Thymus (tissue), 11 donors: ENCODE data around the gene GJA3. TPM values are rescaled to one million over a fixed set of nuclear protein-coding genes. Genes with fewer than 3 reads are reported as not detected.

Experiments used
- DNase-seq, 9 donors: peaks; one replicate each; pipeline ENCODE4 v3.0.0-alpha.2; 2013; ENCODE audit warnings: low spot score in 9 of 9, low read depth in 6 of 9, missing footprints in 1 of 9
- H3K27ac ChIP-seq, 2 donors: one replicate each; pipeline ENCODE4 v1.5.1; 2013; ENCODE audit warnings: control low read depth in 1 of 2, low read depth in 1 of 2, low read length in 1 of 2, mild to moderate bottlenecking in 1 of 2, moderate library complexity in 1 of 2
- H3K27me3 ChIP-seq, 2 donors: one replicate each; pipeline ENCODE4 v1.5.1; 2013; ENCODE audit warnings: low read length in 1 of 2; ENCODE audit not compliant: control insufficient read depth in 2 of 2, insufficient read depth in 1 of 2
- H3K36me3 ChIP-seq, 2 donors: one replicate each; pipeline ENCODE4 v1.5.1; 2013; ENCODE audit warnings: low read length in 1 of 2, mild to moderate bottlenecking in 1 of 2, moderate library complexity in 1 of 2; ENCODE audit not compliant: control insufficient read depth in 2 of 2, insufficient read depth in 2 of 2
- H3K4me1 ChIP-seq, 2 donors: one replicate each; pipeline ENCODE4 v1.5.1; 2013; ENCODE audit warnings: low read length in 2 of 2; ENCODE audit not compliant: control insufficient read depth in 2 of 2, insufficient read depth in 2 of 2
- H3K4me3 ChIP-seq, 2 donors: one replicate each; pipeline ENCODE4 v1.5.1; 2013; ENCODE audit warnings: low read length in 2 of 2, control low read depth in 1 of 2, mild to moderate bottlenecking in 1 of 2
- H3K9me3 ChIP-seq, 2 donors: one replicate each; pipeline ENCODE4 v1.5.1; 2013; ENCODE audit warnings: low read length in 1 of 2, mild to moderate bottlenecking in 1 of 2; ENCODE audit not compliant: control insufficient read depth in 2 of 2, insufficient read depth in 1 of 2
- WGBS: extraction: QIAGEN DNeasy Blood & Tissue Kit; methylation state at CpG from one replicate; pipeline ENCODE4 v1.1.7; 2013; 5-methylcytosine and 5-hydroxymethylcytosine counted together
- polyA plus RNA-seq: library from polyadenylated mRNA; stranded (reverse); fragments of 200-250 nt; gene quantifications from one replicate; pipeline ENCODE4 v1.2.3, GENCODE V29; 2013
- total RNA-seq: library from RNA; stranded (reverse); fragments of 120-200 nt; gene quantifications from one replicate; pipeline ENCODE4 v1.2.4, GENCODE V29; 2013
- donor health status: healthy.

GJA3 gene
- total and polyA plus RNA-seq, 2 donors = under 0.01 to 0.14 TPM

GRCh38 chr13:20136781-20137703 lies 23.8 kb downstream of the GJA3 start:
- H3K9me3 ChIP-seq = peaks cover 0 to under 1% of the 10 kb centered on the region in 2 donors
- H3K27me3 ChIP-seq = peaks cover 28 to 59% of the 10 kb centered on the region in 2 donors
- DNase-seq = peak in 2 of 9 donors; percentile 36 to 53
- no peak overlapping the region for H3K4me3 ChIP-seq
- 34% methylated on average over 56 of the region's 56 CpGs for WGBS
- H3K27ac ChIP-seq = no peak overlapping the region
- H3K36me3 ChIP-seq = no peaks in the 10 kb centered on the region
- H3K4me1 ChIP-seq = peaks cover 0 to 7% of the 10 kb centered on the region in 2 donors

- no peaks in the 10 kb centered on the region for H3K36me3 ChIP-seq
- no peak for DNase-seq
- peaks cover 18 to 59% of the 10 kb centered on the region in 2 donors for H3K27me3 ChIP-seq
- peaks cover 0 to 1% of the 10 kb centered on the region in 2 donors for H3K9me3 ChIP-seq
- WGBS = 84% methylated on average over 8 of the region's 8 CpGs
- peak overlapping the region in 1 of 2 donors; percentile 22 for H3K27ac ChIP-seq
- H3K4me3 ChIP-seq = no peak overlapping the region
- H3K4me1 ChIP-seq = peaks cover 0 to 7% of the 10 kb centered on the region in 2 donors
Observed at GRCh38 chr13:20134732-20135131, 26.1 kb downstream of the GJA3 start.

- peaks cover 4 to 13% of the 10 kb centered on the region in 2 donors for H3K4me1 ChIP-seq
- no peak for DNase-seq
- no peak overlapping the region for H3K4me3 ChIP-seq
- peaks cover 0 to 3% of the 10 kb centered on the region in 2 donors for H3K9me3 ChIP-seq
- H3K27me3 ChIP-seq = peaks cover 25 to 69% of the 10 kb centered on the region in 2 donors
- WGBS = 94% methylated on average over 10 of the region's 10 CpGs
- H3K36me3 ChIP-seq = no peaks in the 10 kb centered on the region
- H3K27ac ChIP-seq = no peak overlapping the region
Observed at GRCh38 chr13:20132052-20132634, 28.7 kb downstream of the GJA3 start.

GRCh38 chr13:20131057-20131832 lies 29.6 kb downstream of the GJA3 start:
- peaks cover 0 to 3% of the 10 kb centered on the region in 2 donors for H3K9me3 ChIP-seq
- H3K4me1 ChIP-seq = peaks cover 4 to 6% of the 10 kb centered on the region in 2 donors
- H3K4me3 ChIP-seq = no peak overlapping the region
- no peak overlapping the region for H3K27ac ChIP-seq
- no peak for DNase-seq
- peaks cover 29 to 69% of the 10 kb centered on the region in 2 donors for H3K27me3 ChIP-seq
- no peaks in the 10 kb centered on the region for H3K36me3 ChIP-seq
- 83% methylated on average over 11 of the region's 11 CpGs for WGBS

GRCh38 chr13:20130652-20131051 lies 30.2 kb downstream of the GJA3 start:
- WGBS = 98% methylated on average over 2 of the region's 2 CpGs

GRCh38 chr13:20130012-20130411 lies 30.8 kb downstream of the GJA3 start:
- Histone ChIP-seq H3K4me3 (no peak overlapping the region), H3K9me3 (peaks cover 0 to 3% of the 10 kb centered on the region in 2 donors), H3K27me3 (peaks cover 34 to 80% of the 10 kb centered on the region in 2 donors), H3K36me3 (no peaks in the 10 kb centered on the region), H3K4me1 (peaks cover 4 to 6% of the 10 kb centered on the region in 2 donors), H3K27ac (no peak overlapping the region)
- DNase-seq = no peak
- WGBS = 88% methylated on average over 2 of the region's 2 CpGs

More at GRCh38 chr13:20130652-20131051, 30.2 kb downstream of the GJA3 start:
- H3K4me1 ChIP-seq = peaks cover 4 to 6% of the 10 kb centered on the region in 2 donors
- H3K36me3 ChIP-seq = no peaks in the 10 kb centered on the region
- no peak overlapping the region for H3K4me3 ChIP-seq
- DNase-seq = no peak
- no peak overlapping the region for H3K27ac ChIP-seq
- H3K9me3 ChIP-seq = peaks cover 0 to 3% of the 10 kb centered on the region in 2 donors
- H3K27me3 ChIP-seq = peaks cover 31 to 75% of the 10 kb centered on the region in 2 donors

- H3K27ac ChIP-seq = no peak overlapping the region
- H3K9me3 ChIP-seq = peaks cover 0 to 3% of the 10 kb centered on the region in 2 donors
- peak overlapping the region in 1 of 2 donors; percentile 32 for H3K4me3 ChIP-seq
- H3K4me1 ChIP-seq = peaks cover 4 to 6% of the 10 kb centered on the region in 2 donors
- 75% methylated on average over 18 of the region's 18 CpGs for WGBS
- peaks cover 30 to 84% of the 10 kb centered on the region in 2 donors for H3K27me3 ChIP-seq
- DNase-seq = no peak
- H3K36me3 ChIP-seq = no peaks in the 10 kb centered on the region
Observed at GRCh38 chr13:20129076-20129475, 31.8 kb downstream of the GJA3 start.

- Histone ChIP-seq H3K9me3 (peaks cover 0 to 3% of the 10 kb centered on the region in 2 donors), H3K27ac (no peak overlapping the region), H3K36me3 (no peaks in the 10 kb centered on the region), H3K27me3 (peaks cover 30 to 83% of the 10 kb centered on the region in 2 donors), H3K4me3 (peak overlapping the region in 1 of 2 donors; percentile 43), H3K4me1 (peaks cover 4 to 6% of the 10 kb centered on the region in 2 donors)
- WGBS = under 1% methylated on average over 28 of the region's 28 CpGs
- peak in 1 of 9 donors; percentile 15 for DNase-seq
Observed at GRCh38 chr13:20128459-20128931, 32.4 kb downstream of the GJA3 start.
